HL-60 (cell line): ENCODE measurements around the gene MAEA.

Experiments used
- DNase-seq, 2 experiments: peaks; one replicate each; pipeline ENCODE4 v3.0.0-alpha.2; 2010 to 2020; ENCODE audit warnings: low read depth in 1 of 2, low spot score in 1 of 2
- H3K27ac ChIP-seq: fragments of 250-450 bp; sonication (Bioruptor Pico); replicated peaks from 2 replicates; pipeline ENCODE4 v1.5.1; 2020; ENCODE audit warnings: mild to moderate bottlenecking, moderate library complexity
- H3K27me3 ChIP-seq: fragments of 250-450 bp; sonication (Bioruptor Pico); 2 replicates; pipeline ENCODE4 v1.5.1; 2021; ENCODE audit warnings: mild to moderate bottlenecking, moderate library complexity; ENCODE audit not compliant: insufficient read depth, poor library complexity, severe bottlenecking
- H3K4me3 ChIP-seq: replicated peaks from 2 replicates; pipeline ENCODE4 v1.5.1; 2011; ENCODE audit warnings: mild to moderate bottlenecking, control low read depth, low read length; ENCODE audit not compliant: insufficient read depth
- CTCF ChIP-seq: IDR thresholded peaks from one replicate; pipeline ENCODE4 v1.5.1; 2011; ENCODE audit warnings: low read length, control low read depth, inconsistent platforms; ENCODE audit not compliant: insufficient read depth
- GABPA ChIP-seq: IDR thresholded peaks from 2 replicates; pipeline ENCODE4 v1.6.1; 2012; ENCODE audit warnings: low read depth
- POLR2AphosphoS5 ChIP-seq: IDR thresholded peaks from 2 replicates; pipeline ENCODE4 v1.6.1; 2012; ENCODE audit warnings: low read depth
- REST ChIP-seq: IDR thresholded peaks from 2 replicates; pipeline ENCODE4 v1.6.1; 2012; ENCODE audit warnings: low read depth; ENCODE audit not compliant: insufficient replicate concordance
- SPI1 ChIP-seq: IDR thresholded peaks from 2 replicates; pipeline ENCODE4 v1.6.1; 2012; ENCODE audit warnings: low read depth, mild to moderate bottlenecking, borderline replicate concordance

The MAEA gene

GRCh38 chr4:1309261-1310010 is 19.7 kb downstream of the MAEA start:
- Histone ChIP-seq H3K27me3 (no peaks in the 10 kb centered on the region), H3K4me3 (no peak overlapping the region), H3K27ac (no peak overlapping the region)
- no peak for DNase-seq
- TF ChIP-seq REST (no peak), SPI1 (no peak), CTCF (no peak), GABPA (no peak), POLR2AphosphoS5 (no peak)

GRCh38 chr4:1310031-1310795 is 20.5 kb downstream of the MAEA start:
- TF ChIP-seq GABPA (no peak), POLR2AphosphoS5 (no peak), CTCF (no peak), REST (no peak), SPI1 (no peak)
- H3K27ac ChIP-seq, result no peak overlapping the region

GRCh38 chr4:1310796-1311631 is 21.3 kb downstream of the MAEA start:
- Histone ChIP-seq H3K27me3 (no peaks in the 10 kb centered on the region), H3K4me3 (no peak overlapping the region), H3K27ac (no peak overlapping the region)
- DNase-seq, result no peak
- TF ChIP-seq POLR2AphosphoS5, result no peak
- no peak for TF ChIP-seq CTCF
- TF ChIP-seq SPI1, result no peak
- no peak for TF ChIP-seq GABPA
- no peak for TF ChIP-seq REST

More at GRCh38 chr4:1310031-1310795, 20.5 kb downstream of the MAEA start:
- H3K27me3 ChIP-seq, result no peaks in the 10 kb centered on the region
- H3K4me3 ChIP-seq, result no peak overlapping the region
- no peak for DNase-seq
